HepG2 (cell line): Measurements from ENCODE around the gene RTBDN. TPM values are rescaled to one million over a fixed set of nuclear protein-coding genes. Genes with fewer than 3 reads are reported as not detected.

Experiments
- AGO1 ChIP-seq: fragments of 200-400 bp; formaldehyde crosslinking; IDR thresholded peaks from 2 replicates; pipeline ENCODE4 v1.6.1; 2017; ENCODE audit warnings: mild to moderate bottlenecking, low read depth, low read length, moderate library complexity; ENCODE audit not compliant: poor library complexity, severe bottlenecking
- ATRX ChIP-seq: sonication (generic); formaldehyde crosslinking; IDR thresholded peaks from 2 replicates; pipeline ENCODE4 v1.4.0; 2020; ENCODE audit warnings: missing genetic modification reagents, borderline replicate concordance
- CHD2 ChIP-seq: IDR thresholded peaks from 2 replicates; pipeline ENCODE4 v1.6.1; 2011; ENCODE audit warnings: low read depth, low read length, improper control_type of control experiment
- DPF2 ChIP-seq: sonication (generic); formaldehyde crosslinking; IDR thresholded peaks from 2 replicates; pipeline ENCODE4 v1.4.0; 2020; ENCODE audit warnings: mild to moderate bottlenecking, low read depth, missing genetic modification reagents, borderline replicate concordance
- KDM3A ChIP-seq: IDR thresholded peaks from 2 replicates; pipeline ENCODE4 v1.6.1; 2018; ENCODE audit warnings: low read depth, missing compliant biosample characterization
- POLR2A ChIP-seq, 2 experiments: IDR thresholded peaks; 2 replicates each; pipeline ENCODE4 v1.6.1; 2011; ENCODE audit warnings: low read depth in 2 of 2, low read length in 2 of 2, mild to moderate bottlenecking in 1 of 2, moderate library complexity in 1 of 2; ENCODE audit not compliant: insufficient read depth in 1 of 2
- U2AF1 ChIP-seq: fragments of 200-400 bp; formaldehyde crosslinking; optimal IDR thresholded peaks from 2 replicates; pipeline ENCODE3; 2017; ENCODE audit warnings: mild to moderate bottlenecking, low read depth, low read length
- YEATS2 ChIP-seq: sonication (generic); formaldehyde crosslinking; IDR thresholded peaks from 2 replicates; pipeline ENCODE4 v1.4.0; 2020; ENCODE audit warnings: missing genetic modification reagents, borderline replicate concordance
- ZC3H4 ChIP-seq: sonication (generic); formaldehyde crosslinking; IDR thresholded peaks from 2 replicates; pipeline ENCODE4 v1.4.0; 2020; ENCODE audit warnings: missing genetic modification reagents, borderline replicate concordance
- ZNF33B ChIP-seq: sonication (generic); formaldehyde crosslinking; IDR thresholded peaks from 2 replicates; pipeline ENCODE4 v1.5.1; 2020; ENCODE audit warnings: mild to moderate bottlenecking, missing genetic modification reagents
- ZNF607 ChIP-seq: sonication (generic); formaldehyde crosslinking; IDR thresholded peaks from 2 replicates; pipeline ENCODE4 v1.5.1; 2020; ENCODE audit warnings: missing genetic modification reagents, mild to moderate bottlenecking, borderline replicate concordance
- polyA plus RNA-seq, 8 experiments: library from polyadenylated mRNA; depleted of rRNA in 3 of 8; stranded (reverse) in 7 of 8; unstranded in 1 of 8; fragments of >200 nt; fragmentation: Illumina TruSeq in 4 of 8; extraction: Trizol in 4 of 8; gene quantifications; 2 replicates each; pipeline versions ENCODE4 v1.2.1 to v1.2.3, GENCODE V29; 2011 to 2016; ENCODE audit warnings: low read depth in 4 of 8, missing spikeins in 1 of 8, mixed read lengths in 1 of 8; ENCODE audit not compliant: insufficient read depth in 1 of 8
- total RNA-seq, 5 experiments: library from RNA; depleted of rRNA; stranded (reverse); fragments of >200 nt; fragmentation: Illumina TruSeq; extraction: Trizol; gene quantifications; 2 replicates each; pipeline ENCODE4 v1.2.3, GENCODE V29; 2016; ENCODE audit warnings: low read depth in 1 of 5
- TF ChIP-seq, protein P1 (sequence below), 2 experiments: sonication (generic) in 1 of 2; formaldehyde crosslinking in 1 of 2; IDR thresholded peaks; 2 replicates each; pipeline versions ENCODE4 v1.4.0 to v1.6.1; 2018 to 2020; ENCODE audit warnings: missing genetic modification reagents in 2 of 2, borderline replicate concordance in 1 of 2, low read depth in 1 of 2, mild to moderate bottlenecking in 1 of 2, missing biosample characterization in 1 of 2
- TF ChIP-seq, protein P2 (sequence below): IDR thresholded peaks from 2 replicates; pipeline ENCODE4 v1.6.1; 2016
- TF ChIP-seq, protein P3 (sequence below): sonication (generic); formaldehyde crosslinking; IDR thresholded peaks from 2 replicates; pipeline ENCODE4 v1.8.0; 2022; ENCODE audit warnings: low read depth, missing genetic modification reagents
- TF ChIP-seq, protein P4 (sequence below): sonication (generic); formaldehyde crosslinking; IDR thresholded peaks from 2 replicates; pipeline ENCODE4 v1.8.0; 2022; ENCODE audit warnings: mild to moderate bottlenecking, missing genetic modification reagents; ENCODE audit not compliant: insufficient replicate concordance
- TF ChIP-seq, protein P5 (sequence below): sonication (generic); formaldehyde crosslinking; IDR thresholded peaks from 2 replicates; pipeline ENCODE4 v1.5.1; 2020; ENCODE audit warnings: mild to moderate bottlenecking, missing genetic modification reagents, moderate library complexity

Gene RTBDN
- total and polyA plus RNA-seq, 2 of the 13 experiments (the other 11 are each of a cell fraction or from before 2014, with no cell fraction given), result 0.27 to 0.48 TPM

DNA sequence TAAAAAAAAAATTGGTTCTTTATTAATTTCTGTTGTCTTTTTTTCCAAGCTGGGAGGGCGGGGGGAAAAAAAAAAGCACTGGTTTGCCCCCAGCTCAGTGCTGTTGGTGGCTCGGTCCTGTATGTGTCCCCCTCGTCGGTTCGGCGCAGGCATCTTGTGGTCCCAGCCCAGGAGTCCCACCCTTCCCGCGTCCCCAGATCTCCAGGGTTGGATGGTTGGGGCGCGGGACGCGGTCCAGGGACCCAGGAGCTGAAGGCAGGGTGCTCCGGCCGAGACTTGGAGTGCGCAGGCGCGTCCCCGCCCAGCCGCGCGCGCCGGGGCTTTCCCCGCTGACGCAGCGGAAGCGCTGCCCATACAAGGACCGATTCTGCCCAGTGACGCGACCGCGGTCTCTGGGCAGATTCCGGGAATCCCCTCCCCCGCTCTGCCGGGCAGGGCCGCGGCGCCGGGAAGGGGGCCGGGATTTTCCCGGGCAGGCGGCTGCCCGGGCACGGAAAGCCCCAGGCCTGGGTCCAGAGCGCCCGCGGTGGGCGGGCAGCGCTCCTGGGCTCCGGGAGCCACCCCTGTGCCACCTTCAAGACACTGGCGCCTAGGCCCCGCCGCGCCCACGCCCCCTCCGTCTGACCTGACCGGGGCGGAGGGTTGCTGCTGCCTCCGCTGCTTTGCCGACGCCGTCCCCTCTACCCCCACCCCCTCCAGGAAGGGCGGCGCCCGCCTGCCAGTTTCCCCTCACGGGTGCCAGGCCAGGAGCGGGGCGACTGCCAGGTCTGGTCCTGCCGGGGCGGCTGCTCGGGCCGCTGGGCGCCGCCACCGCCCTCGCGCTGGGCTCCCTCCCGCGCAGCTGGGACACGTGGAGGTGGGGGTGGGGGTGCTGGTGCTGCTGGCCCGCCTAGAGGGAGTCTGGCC lies 40.8 kb downstream of the RTBDN start (continued):
- TF ChIP-seq, protein P1, sequence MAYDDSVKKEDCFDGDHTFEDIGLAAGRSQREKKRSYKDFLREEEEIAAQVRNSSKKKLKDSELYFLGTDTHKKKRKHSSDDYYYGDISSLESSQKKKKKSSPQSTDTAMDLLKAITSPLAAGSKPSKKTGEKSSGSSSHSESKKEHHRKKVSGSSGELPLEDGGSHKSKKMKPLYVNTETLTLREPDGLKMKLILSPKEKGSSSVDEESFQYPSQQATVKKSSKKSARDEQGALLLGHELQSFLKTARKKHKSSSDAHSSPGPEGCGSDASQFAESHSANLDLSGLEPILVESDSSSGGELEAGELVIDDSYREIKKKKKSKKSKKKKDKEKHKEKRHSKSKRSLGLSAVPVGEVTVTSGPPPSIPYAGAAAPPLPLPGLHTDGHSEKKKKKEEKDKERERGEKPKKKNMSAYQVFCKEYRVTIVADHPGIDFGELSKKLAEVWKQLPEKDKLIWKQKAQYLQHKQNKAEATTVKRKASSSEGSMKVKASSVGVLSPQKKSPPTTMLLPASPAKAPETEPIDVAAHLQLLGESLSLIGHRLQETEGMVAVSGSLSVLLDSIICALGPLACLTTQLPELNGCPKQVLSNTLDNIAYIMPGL (CRISPR knock-in tag; IDR thresholded peaks at IDR 0.05; ENCODE audit: borderline replicate concordance in 1 of 2, low read depth in 1 of 2), result peak in 1 of 2 experiments; percentile 55; a peak in 3 of 4 replicates
- peak; percentile 47 to 65; a peak in 3 of 4 replicates for TF ChIP-seq POLR2A (IDR thresholded peaks at IDR 0.05; ENCODE audit: insufficient read depth in 1 of 2, low read depth in 2 of 2, low read length in 2 of 2)
- TF ChIP-seq KDM3A, result no peak
- TF ChIP-seq ZNF33B (CRISPR knock-in tag), result no peak
- TF ChIP-seq, protein P2, sequence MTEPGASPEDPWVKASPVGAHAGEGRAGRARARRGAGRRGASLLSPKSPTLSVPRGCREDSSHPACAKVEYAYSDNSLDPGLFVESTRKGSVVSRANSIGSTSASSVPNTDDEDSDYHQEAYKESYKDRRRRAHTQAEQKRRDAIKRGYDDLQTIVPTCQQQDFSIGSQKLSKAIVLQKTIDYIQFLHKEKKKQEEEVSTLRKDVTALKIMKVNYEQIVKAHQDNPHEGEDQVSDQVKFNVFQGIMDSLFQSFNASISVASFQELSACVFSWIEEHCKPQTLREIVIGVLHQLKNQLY, result no peak
- peak; percentile 28 for TF ChIP-seq U2AF1
- TF ChIP-seq AGO1, result peak; percentile 99
- TF ChIP-seq ATRX (CRISPR knock-in tag), result no peak
- peak; percentile 32; the same call in 1 of the 2 replicates for TF ChIP-seq YEATS2 (CRISPR knock-in tag)
- TF ChIP-seq, protein P3, sequence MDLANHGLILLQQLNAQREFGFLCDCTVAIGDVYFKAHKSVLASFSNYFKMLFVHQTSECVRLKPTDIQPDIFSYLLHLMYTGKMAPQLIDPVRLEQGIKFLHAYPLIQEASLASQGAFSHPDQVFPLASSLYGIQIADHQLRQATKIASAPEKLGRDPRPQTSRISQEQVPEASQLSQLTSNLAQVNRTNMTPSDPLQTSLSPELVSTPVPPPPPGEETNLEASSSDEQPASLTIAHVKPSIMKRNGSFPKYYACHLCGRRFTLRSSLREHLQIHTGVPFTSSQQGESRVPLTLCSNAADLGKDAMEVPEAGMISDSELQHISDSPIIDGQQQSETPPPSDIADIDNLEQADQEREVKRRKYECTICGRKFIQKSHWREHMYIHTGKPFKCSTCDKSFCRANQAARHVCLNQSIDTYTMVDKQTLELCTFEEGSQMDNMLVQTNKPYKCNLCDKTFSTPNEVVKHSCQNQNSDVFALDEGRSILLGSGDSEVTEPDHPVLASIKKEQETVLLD (CRISPR knock-in tag), result peak; percentile 74
- TF ChIP-seq ZNF607 (CRISPR knock-in tag), result no peak
- TF ChIP-seq CHD2, result peak; percentile 72; the same call in 1 of the 2 replicates
- TF ChIP-seq, protein P4, sequence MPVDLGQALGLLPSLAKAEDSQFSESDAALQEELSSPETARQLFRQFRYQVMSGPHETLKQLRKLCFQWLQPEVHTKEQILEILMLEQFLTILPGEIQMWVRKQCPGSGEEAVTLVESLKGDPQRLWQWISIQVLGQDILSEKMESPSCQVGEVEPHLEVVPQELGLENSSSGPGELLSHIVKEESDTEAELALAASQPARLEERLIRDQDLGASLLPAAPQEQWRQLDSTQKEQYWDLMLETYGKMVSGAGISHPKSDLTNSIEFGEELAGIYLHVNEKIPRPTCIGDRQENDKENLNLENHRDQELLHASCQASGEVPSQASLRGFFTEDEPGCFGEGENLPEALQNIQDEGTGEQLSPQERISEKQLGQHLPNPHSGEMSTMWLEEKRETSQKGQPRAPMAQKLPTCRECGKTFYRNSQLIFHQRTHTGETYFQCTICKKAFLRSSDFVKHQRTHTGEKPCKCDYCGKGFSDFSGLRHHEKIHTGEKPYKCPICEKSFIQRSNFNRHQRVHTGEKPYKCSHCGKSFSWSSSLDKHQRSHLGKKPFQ, result peak; percentile 63
- TF ChIP-seq, protein P5, sequence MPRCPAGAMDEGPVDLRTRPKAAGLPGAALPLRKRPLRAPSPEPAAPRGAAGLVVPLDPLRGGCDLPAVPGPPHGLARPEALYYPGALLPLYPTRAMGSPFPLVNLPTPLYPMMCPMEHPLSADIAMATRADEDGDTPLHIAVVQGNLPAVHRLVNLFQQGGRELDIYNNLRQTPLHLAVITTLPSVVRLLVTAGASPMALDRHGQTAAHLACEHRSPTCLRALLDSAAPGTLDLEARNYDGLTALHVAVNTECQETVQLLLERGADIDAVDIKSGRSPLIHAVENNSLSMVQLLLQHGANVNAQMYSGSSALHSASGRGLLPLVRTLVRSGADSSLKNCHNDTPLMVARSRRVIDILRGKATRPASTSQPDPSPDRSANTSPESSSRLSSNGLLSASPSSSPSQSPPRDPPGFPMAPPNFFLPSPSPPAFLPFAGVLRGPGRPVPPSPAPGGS, result peak; percentile 87
- no peak for TF ChIP-seq ZC3H4 (CRISPR knock-in tag)
- TF ChIP-seq DPF2 (CRISPR knock-in tag), result 0 out of 2 replicates have a peak, but pooled peaks have one; percentile 33
